ENCODE measurements around the gene HCAR3. TPM values are rescaled to one million over a fixed set of nuclear protein-coding genes. Genes with fewer than 3 reads are reported as not detected.
A peak's percentile ranks its signal among the peaks of the same experiment; 100 is the strongest.

HCAR3 gene
- total and polyA plus RNA-seq, 2 of the 13 experiments (the other 11 are each of a cell fraction or from before 2014, with no cell fraction given) = 0.11 to 12.8 TPM

DNA sequence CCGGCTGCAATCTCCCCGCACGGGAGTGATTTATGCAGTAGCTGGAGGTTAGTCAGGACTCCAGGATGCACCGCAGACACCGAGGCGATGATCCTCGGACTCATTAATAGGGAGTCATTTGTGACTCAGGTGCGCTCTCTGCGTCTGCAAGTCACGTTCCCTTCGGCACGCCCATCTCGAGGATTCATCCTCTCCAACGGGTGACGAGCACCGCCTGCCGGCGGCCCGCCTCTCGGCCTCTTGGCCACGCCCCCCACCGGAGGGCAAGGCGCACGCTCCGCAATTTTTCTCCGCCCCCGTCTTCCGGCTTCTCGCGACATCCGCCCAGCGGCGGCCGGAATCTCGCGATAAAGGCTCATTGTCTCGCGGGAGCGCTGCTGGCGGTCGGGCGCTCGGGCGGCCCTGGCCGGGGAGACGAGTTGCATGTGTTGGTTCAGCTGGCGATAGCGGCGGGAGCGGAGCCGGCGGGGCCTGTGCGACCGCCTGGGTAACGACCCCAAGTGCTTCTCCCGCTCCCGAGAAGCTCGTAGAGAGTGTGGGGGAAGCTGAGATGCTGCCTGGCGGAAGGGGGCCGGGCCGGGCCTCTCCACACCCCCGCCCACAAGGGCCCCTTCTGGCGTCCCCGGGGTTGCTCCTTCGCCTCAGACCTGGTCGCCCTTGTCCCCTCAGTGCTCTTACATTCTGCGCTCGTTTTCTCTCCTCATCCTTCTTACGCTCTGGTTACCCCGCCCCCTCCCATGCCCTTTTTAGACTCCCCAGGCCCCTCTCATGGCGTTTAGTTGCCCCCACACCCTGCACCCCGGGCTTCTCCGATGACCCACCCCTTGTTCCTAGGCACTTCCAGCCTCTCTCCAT, 36.1 kb upstream of the HCAR3 start, which contains the start of gene DENR (continued):
- peak; percentile 64; the same call in 1 of the 2 replicates for TF ChIP-seq SOX5 (CRISPR knock-in tag; IDR thresholded peaks at IDR 0.05; ENCODE audit: borderline replicate concordance)
- TF ChIP-seq ZFX (CRISPR knock-in tag; IDR thresholded peaks at IDR 0.05; ENCODE audit: low read depth) = peak; percentile 97
- TF ChIP-seq, protein P1, sequence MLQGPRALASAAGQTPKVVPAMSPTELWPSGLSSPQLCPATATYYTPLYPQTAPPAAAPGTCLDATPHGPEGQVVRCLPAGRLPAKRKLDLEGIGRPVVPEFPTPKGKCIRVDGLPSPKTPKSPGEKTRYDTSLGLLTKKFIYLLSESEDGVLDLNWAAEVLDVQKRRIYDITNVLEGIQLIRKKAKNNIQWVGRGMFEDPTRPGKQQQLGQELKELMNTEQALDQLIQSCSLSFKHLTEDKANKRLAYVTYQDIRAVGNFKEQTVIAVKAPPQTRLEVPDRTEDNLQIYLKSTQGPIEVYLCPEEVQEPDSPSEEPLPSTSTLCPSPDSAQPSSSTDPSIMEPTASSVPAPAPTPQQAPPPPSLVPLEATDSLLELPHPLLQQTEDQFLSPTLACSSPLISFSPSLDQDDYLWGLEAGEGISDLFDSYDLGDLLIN (CRISPR knock-in tag; IDR thresholded peaks at IDR 0.05; ENCODE audit: borderline replicate concordance) = 0 out of 2 replicates have a peak, but pooled peaks have one; percentile 52
- TF ChIP-seq HNRNPUL1 (IDR thresholded peaks at IDR 0.05; ENCODE audit: low read depth, low read length) = peak; percentile 57; the same call in 1 of the 2 replicates
- TF ChIP-seq KLF13 (CRISPR knock-in tag; IDR thresholded peaks at IDR 0.05) = 0 out of 2 replicates have a peak, but pooled peaks have one; percentile 55
- TF ChIP-seq PTBP1 (IDR thresholded peaks at IDR 0.05; ENCODE audit: low read depth, low read length, poor library complexity, severe bottlenecking) = peak; percentile 65
- TF ChIP-seq THYN1 (CRISPR knock-in tag; IDR thresholded peaks at IDR 0.05; ENCODE audit: borderline replicate concordance, low read depth) = no peak
- TF ChIP-seq SUZ12 (IDR thresholded peaks at IDR 0.05; ENCODE audit: low read depth, low read length) = no peak
- TF ChIP-seq ZNF574 (CRISPR knock-in tag; IDR thresholded peaks at IDR 0.05) = peak; percentile 80; the same call in 1 of the 2 replicates
- TF ChIP-seq DNMT1 (CRISPR knock-in tag; IDR thresholded peaks at IDR 0.05) = 0 out of 2 replicates have a peak, but pooled peaks have one; percentile 55
- TF ChIP-seq ZNF746 (CRISPR knock-in tag; IDR thresholded peaks at IDR 0.05) = peak; percentile 20; the same call in 1 of the 2 replicates
- no peak for TF ChIP-seq SOX6 (IDR thresholded peaks at IDR 0.05)
- TF ChIP-seq SOX6 (CRISPR knock-in tag; IDR thresholded peaks at IDR 0.05) = peak; percentile 74
- no peak for TF ChIP-seq CAMTA2 (CRISPR knock-in tag; IDR thresholded peaks at IDR 0.05; ENCODE audit: borderline replicate concordance)
- no peak for TF ChIP-seq FOXP1 (IDR thresholded peaks at IDR 0.05)
- peak; percentile 26; the same call in 1 of the 2 replicates for TF ChIP-seq FOXP1 (CRISPR knock-in tag; IDR thresholded peaks at IDR 0.05)
- TF ChIP-seq PHF5A (CRISPR knock-in tag; IDR thresholded peaks at IDR 0.05; ENCODE audit: low read depth, unreplicated experiment) = no peak
- peak; percentile 52; the same call in 1 of the 2 replicates for TF ChIP-seq NFE2L1 (CRISPR knock-in tag; IDR thresholded peaks at IDR 0.05; ENCODE audit: borderline replicate concordance)
- peak; percentile 84 for TF ChIP-seq POLR2AphosphoS5 (IDR thresholded peaks at IDR 0.05; ENCODE audit: low read depth, low read length)
- TF ChIP-seq TBX3 (IDR thresholded peaks at IDR 0.05; ENCODE audit: borderline replicate concordance) = peak; percentile 15; the same call in 1 of the 2 replicates
- peak; percentile 85 for TF ChIP-seq IKZF4 (CRISPR knock-in tag; IDR thresholded peaks at IDR 0.05; ENCODE audit: borderline replicate concordance, low read depth, not compliant biosample characterization)
- TF ChIP-seq GTF2F1 (IDR thresholded peaks at IDR 0.05; ENCODE audit: low read length) = no peak
- TF ChIP-seq ONECUT2 (CRISPR knock-in tag; IDR thresholded peaks at IDR 0.05) = no peak
- TF ChIP-seq ADNP (CRISPR knock-in tag; IDR thresholded peaks at IDR 0.05) = no peak
- TF ChIP-seq HHEX (CRISPR knock-in tag; IDR thresholded peaks at IDR 0.05) = no peak
- TF ChIP-seq, protein P2, sequence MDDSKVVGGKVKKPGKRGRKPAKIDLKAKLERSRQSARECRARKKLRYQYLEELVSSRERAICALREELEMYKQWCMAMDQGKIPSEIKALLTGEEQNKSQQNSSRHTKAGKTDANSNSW (CRISPR knock-in tag; IDR thresholded peaks at IDR 0.05; ENCODE audit: borderline replicate concordance) = 0 out of 2 replicates have a peak, but pooled peaks have one; percentile 67
